SK-N-SH (cell line): ENCODE measurements around the gene PRDM10. TPM values are rescaled to one million over a fixed set of nuclear protein-coding genes. Genes with fewer than 3 reads are reported as not detected.

Experiments
- CTCF ChIA-PET: fragments of 300-600, 350-600 bp; formaldehyde crosslinking; extraction: SDS; loops from one replicate; lab custom pipeline; 2021; lab: Yijun Ruan, JAX
- POLR2A ChIA-PET: fragments of 350-600 bp; sonication (Branson Sonifier 250); formaldehyde crosslinking; extraction: SDS; loops from one replicate; lab custom pipeline; 2020; ENCODE audit warnings: antibody characterized with exemption, inconsistent platforms; lab: Yijun Ruan, JAX
- DNase-seq: peaks from one replicate; pipeline ENCODE4 v3.0.0; 2012
- H2AFZ ChIP-seq: fragments of 200-600 bp; sonication (generic); 2 replicates; pipeline ENCODE4 v1.8.1; 2016; ENCODE audit warnings: antibody characterized with exemption, mild to moderate bottlenecking, low read depth
- H3F3A ChIP-seq: fragments of 200-600 bp; sonication (generic); replicated peaks from 2 replicates; pipeline ENCODE3; 2016; ENCODE audit warnings: antibody characterized with exemption, mild to moderate bottlenecking; ENCODE audit not compliant: insufficient read depth
- H3K27ac ChIP-seq, 2 experiments: fragments of 200-500 bp in 1 of 2; fragments of 200-600 bp in 1 of 2; sonication (Bioruptor generic) in 1 of 2; sonication (generic), shearing (Covaris generic) in 1 of 2; 2 replicates each; pipeline versions ENCODE4 v1.5.1 to v1.6.1; 2014 to 2016; ENCODE audit warnings: low read depth in 2 of 2, inconsistent platforms in 1 of 2, low read length in 1 of 2, mild to moderate bottlenecking in 1 of 2, mixed read lengths in 1 of 2
- H3K27me3 ChIP-seq: fragments of 200-600 bp; sonication (generic), shearing (Covaris generic); 2 replicates; pipeline ENCODE4 v1.6.1; 2016; ENCODE audit warnings: mixed run types; ENCODE audit not compliant: insufficient read depth
- H3K36me3 ChIP-seq, 2 experiments: fragments of 200-500 bp in 1 of 2; fragments of 200-600 bp in 1 of 2; sonication (Bioruptor generic) in 1 of 2; sonication (generic) in 1 of 2; replicated peaks in 1 of 2; 2 replicates each; pipeline versions ENCODE3 to v1.5.1; 2014 to 2016; ENCODE audit warnings: low read length in 1 of 2, mild to moderate bottlenecking in 1 of 2; ENCODE audit not compliant: insufficient read depth in 2 of 2, control insufficient read depth in 1 of 2
- H3K4me1 ChIP-seq, 2 experiments: fragments of 200-500 bp in 1 of 2; fragments of 200-600 bp in 1 of 2; sonication (Bioruptor generic) in 1 of 2; sonication (generic), shearing (Covaris generic) in 1 of 2; 2 replicates each; pipeline versions ENCODE4 v1.5.1 to v1.6.1; 2014 to 2016; ENCODE audit warnings: low read depth in 1 of 2, low read length in 1 of 2, mixed run types in 1 of 2; ENCODE audit not compliant: insufficient read depth in 2 of 2, control insufficient read depth in 1 of 2
- H3K4me2 ChIP-seq: fragments of 200-600 bp; sonication (generic), shearing (Covaris generic); 2 replicates; pipeline ENCODE4 v1.6.1; 2017; ENCODE audit warnings: mixed run types
- H3K4me3 ChIP-seq, 2 experiments: fragments of 200-500 bp in 1 of 2; fragments of 200-600 bp in 1 of 2; sonication (Bioruptor generic) in 1 of 2; sonication (generic), shearing (Covaris generic) in 1 of 2; 2 replicates each; pipeline versions ENCODE4 v1.5.1 to v1.8.1; 2014 to 2016; ENCODE audit warnings: low read depth in 2 of 2, inconsistent platforms in 1 of 2, low read length in 1 of 2, mild to moderate bottlenecking in 1 of 2, mixed read lengths in 1 of 2, moderate library complexity in 1 of 2
- H3K79me2 ChIP-seq: fragments of 200-600 bp; sonication (generic); 2 replicates; pipeline ENCODE4 v1.8.1; 2017; ENCODE audit warnings: mild to moderate bottlenecking; ENCODE audit not compliant: insufficient read depth
- H3K9ac ChIP-seq: fragments of 200-600 bp; sonication (generic); 2 replicates; pipeline ENCODE4 v1.6.1; 2017; ENCODE audit warnings: mixed run types
- H3K9me2 ChIP-seq: fragments of 200-600 bp; sonication (generic); 2 replicates; pipeline ENCODE4 v1.6.1; 2017; ENCODE audit warnings: mixed run types
- H3K9me3 ChIP-seq: fragments of 200-600 bp; sonication (generic); 2 replicates; pipeline ENCODE4 v1.6.1; 2017; ENCODE audit warnings: mixed run types, mild to moderate bottlenecking, moderate library complexity
- H4K20me1 ChIP-seq: fragments of 200-600 bp; sonication (generic); 2 replicates; pipeline ENCODE4 v1.6.1; 2017; ENCODE audit warnings: mild to moderate bottlenecking, mixed run types; ENCODE audit not compliant: insufficient read depth
- ELF1 ChIP-seq: IDR thresholded peaks from 2 replicates; pipeline ENCODE4 v1.4.0; 2012
- FOXM1 ChIP-seq: IDR thresholded peaks from 2 replicates; pipeline ENCODE4 v1.4.0; 2012; ENCODE audit warnings: low read depth, mild to moderate bottlenecking
- GABPA ChIP-seq: IDR thresholded peaks from 2 replicates; pipeline ENCODE4 v1.4.0; 2012; ENCODE audit warnings: low read depth, mild to moderate bottlenecking
- MEF2A ChIP-seq: IDR thresholded peaks from 2 replicates; pipeline ENCODE4 v1.4.0; 2012; ENCODE audit warnings: low read depth, borderline replicate concordance
- NFIC ChIP-seq: IDR thresholded peaks from 2 replicates; pipeline ENCODE4 v1.4.0; 2012; ENCODE audit warnings: borderline replicate concordance
- PBX3 ChIP-seq: IDR thresholded peaks from 2 replicates; pipeline ENCODE4; 2012
- POLR2AphosphoS5 ChIP-seq: IDR thresholded peaks from 2 replicates; pipeline ENCODE4 v1.6.1; 2012; ENCODE audit warnings: low read depth, low read length
- RCOR1 ChIP-seq: fragments of 150-350 bp; IDR thresholded peaks from 2 replicates; pipeline ENCODE4 v1.6.1; 2017; ENCODE audit warnings: antibody characterized with exemption, low read length
- SIN3A ChIP-seq: IDR thresholded peaks from 2 replicates; pipeline ENCODE4 v1.6.1; 2012; ENCODE audit warnings: low read depth, mild to moderate bottlenecking, low read length, moderate library complexity, borderline replicate concordance
- TCF12 ChIP-seq: IDR thresholded peaks from 2 replicates; pipeline ENCODE4 v1.4.0; 2012
- TEAD4 ChIP-seq: IDR thresholded peaks from 2 replicates; pipeline ENCODE4 v1.4.0; 2012; ENCODE audit warnings: mild to moderate bottlenecking, borderline replicate concordance; ENCODE audit not compliant: insufficient read depth
- USF1 ChIP-seq: IDR thresholded peaks from 2 replicates; pipeline ENCODE4 v1.4.0; 2012; ENCODE audit warnings: low read depth, borderline replicate concordance
- USF2 ChIP-seq: fragments of 150-350 bp; IDR thresholded peaks from 2 replicates; pipeline ENCODE4 v1.6.1; 2017; ENCODE audit warnings: antibody characterized with exemption, low read length, low read depth, borderline replicate concordance
- ZBTB33 ChIP-seq: IDR thresholded peaks from 2 replicates; pipeline ENCODE4 v1.4.0; 2012; ENCODE audit warnings: low read depth, borderline replicate concordance
- WGBS: methylation state at CpG from one replicate; pipeline ENCODE4 v1.1.6; 2017; ENCODE audit warnings: low lambda C conversion rate; 5-methylcytosine and 5-hydroxymethylcytosine counted together
- polyA plus RNA-seq, 3 experiments: library from polyadenylated mRNA; depleted of rRNA; stranded (reverse); fragments of >200 nt; gene quantifications; 2 replicates each; pipeline ENCODE4 v1.2.3, GENCODE V29; 2012

Gene PRDM10
- polyA plus RNA-seq, 1 of the 3 experiments (the other 2 are of a cell fraction), result 1.9 TPM

- no peak for TF ChIP-seq FOXM1
- TF ChIP-seq TCF12, result no peak
- no peak for TF ChIP-seq PBX3
- Histone ChIP-seq H4K20me1 (no peaks in the 10 kb centered on the region), H3K9me2 (no peaks in the 10 kb centered on the region), H3K79me2 (no peaks in the 10 kb centered on the region), H3K27me3 (no peaks in the 10 kb centered on the region), H2AFZ (no peak overlapping the region), H3K27ac (no peak overlapping the region), H3K9ac (no peak overlapping the region), H3K4me1 (peaks cover 0 to 3% of the 10 kb centered on the region in 2 experiments; a peak in 1 of 4 replicates), H3F3A (no peaks in the 10 kb centered on the region), H3K9me3 (no peaks in the 10 kb centered on the region), H3K4me3 (no peak overlapping the region), H3K36me3 (peaks cover 0 to 7% of the 10 kb centered on the region in 2 experiments), H3K4me2 (no peak overlapping the region)
- no peak for DNase-seq
- CTCF ChIA-PET, result interaction anchor here (2.1 kb wide), 1 partner anchor 193 kb away, joined by 5 read pairs; no protein-coding TSS in a partner anchor
- POLR2A ChIA-PET, result interaction anchor here (0.6 kb wide), 1 partner anchor 16 kb away, joined by 4 read pairs; no protein-coding TSS in a partner anchor
- WGBS, result 89% methylated on average over 4 of the region's 4 CpGs
Observed at GRCh38 chr11:129939510-129939909, 63.1 kb downstream of the PRDM10 start.

- Histone ChIP-seq H2AFZ (no peak overlapping the region), H3K9ac (no peak overlapping the region), H4K20me1 (no peaks in the 10 kb centered on the region), H3K9me3 (no peaks in the 10 kb centered on the region), H3K9me2 (no peaks in the 10 kb centered on the region), H3K4me1 (peaks cover 0 to 8% of the 10 kb centered on the region in 2 experiments; a peak in 2 of 4 replicates), H3K36me3 (peaks cover 0 to 7% of the 10 kb centered on the region in 2 experiments), H3K4me3 (no peak overlapping the region), H3K4me2 (no peak overlapping the region), H3F3A (no peaks in the 10 kb centered on the region), H3K79me2 (no peaks in the 10 kb centered on the region), H3K27ac (no peak overlapping the region), H3K27me3 (no peaks in the 10 kb centered on the region)
- no peak for DNase-seq
- POLR2A ChIA-PET, result interaction anchor here (0.6 kb wide), 1 partner anchor 16 kb away, joined by 4 read pairs; no protein-coding TSS in a partner anchor
- CTCF ChIA-PET, result no interaction called here
- TF ChIP-seq PBX3 (no peak), NFIC (no peak), TEAD4 (no peak), RCOR1 (no peak), GABPA (no peak), POLR2AphosphoS5 (no peak), SIN3A (no peak), USF1 (no peak), USF2 (no peak), MEF2A (no peak), FOXM1 (no peak), ZBTB33 (no peak), ELF1 (no peak)
- WGBS, result 88% methylated on average over 5 of the region's 5 CpGs
Observed at GRCh38 chr11:129938764-129939163, 63.9 kb downstream of the PRDM10 start.
